Measurements from ENCODE around the gene NTRK2.

GRCh38 chr9:84953252-84953773 is 283.8 kb downstream of the NTRK2 start:
- no peak for TF ChIP-seq CTCF (tag by site-specific recombination; IDR thresholded peaks at IDR 0.05)
- no peak for TF ChIP-seq SALL2 (tag by site-specific recombination; IDR thresholded peaks at IDR 0.05; ENCODE audit: borderline replicate concordance)
- TF ChIP-seq ZNF747 (tag by site-specific recombination; IDR thresholded peaks at IDR 0.05) = no peak
- no peak for TF ChIP-seq ZSCAN16 (tag by site-specific recombination; IDR thresholded peaks at IDR 0.05)
- TF ChIP-seq ZNF580 (tag by site-specific recombination; IDR thresholded peaks at IDR 0.05) = no peak
- no peak for TF ChIP-seq ZNF133 (tag by site-specific recombination; IDR thresholded peaks at IDR 0.05)
- TF ChIP-seq SETDB1 (IDR thresholded peaks at IDR 0.05; ENCODE audit: insufficient read length, low read length) = no peak
- TF ChIP-seq YY1 (tag by site-specific recombination; IDR thresholded peaks at IDR 0.05) = no peak
- TF ChIP-seq MYNN (tag by site-specific recombination; IDR thresholded peaks at IDR 0.05; ENCODE audit: borderline replicate concordance) = no peak
- TF ChIP-seq, protein P1, sequence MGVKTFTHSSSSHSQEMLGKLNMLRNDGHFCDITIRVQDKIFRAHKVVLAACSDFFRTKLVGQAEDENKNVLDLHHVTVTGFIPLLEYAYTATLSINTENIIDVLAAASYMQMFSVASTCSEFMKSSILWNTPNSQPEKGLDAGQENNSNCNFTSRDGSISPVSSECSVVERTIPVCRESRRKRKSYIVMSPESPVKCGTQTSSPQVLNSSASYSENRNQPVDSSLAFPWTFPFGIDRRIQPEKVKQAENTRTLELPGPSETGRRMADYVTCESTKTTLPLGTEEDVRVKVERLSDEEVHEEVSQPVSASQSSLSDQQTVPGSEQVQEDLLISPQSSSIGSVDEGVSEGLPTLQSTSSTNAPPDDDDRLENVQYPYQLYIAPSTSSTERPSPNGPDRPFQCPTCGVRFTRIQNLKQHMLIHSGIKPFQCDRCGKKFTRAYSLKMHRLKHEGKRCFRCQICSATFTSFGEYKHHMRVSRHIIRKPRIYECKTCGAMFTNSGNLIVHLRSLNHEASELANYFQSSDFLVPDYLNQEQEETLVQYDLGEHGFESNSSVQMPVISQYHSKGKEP (tag by site-specific recombination; IDR thresholded peaks at IDR 0.05) = no peak
- TF ChIP-seq, protein P2, sequence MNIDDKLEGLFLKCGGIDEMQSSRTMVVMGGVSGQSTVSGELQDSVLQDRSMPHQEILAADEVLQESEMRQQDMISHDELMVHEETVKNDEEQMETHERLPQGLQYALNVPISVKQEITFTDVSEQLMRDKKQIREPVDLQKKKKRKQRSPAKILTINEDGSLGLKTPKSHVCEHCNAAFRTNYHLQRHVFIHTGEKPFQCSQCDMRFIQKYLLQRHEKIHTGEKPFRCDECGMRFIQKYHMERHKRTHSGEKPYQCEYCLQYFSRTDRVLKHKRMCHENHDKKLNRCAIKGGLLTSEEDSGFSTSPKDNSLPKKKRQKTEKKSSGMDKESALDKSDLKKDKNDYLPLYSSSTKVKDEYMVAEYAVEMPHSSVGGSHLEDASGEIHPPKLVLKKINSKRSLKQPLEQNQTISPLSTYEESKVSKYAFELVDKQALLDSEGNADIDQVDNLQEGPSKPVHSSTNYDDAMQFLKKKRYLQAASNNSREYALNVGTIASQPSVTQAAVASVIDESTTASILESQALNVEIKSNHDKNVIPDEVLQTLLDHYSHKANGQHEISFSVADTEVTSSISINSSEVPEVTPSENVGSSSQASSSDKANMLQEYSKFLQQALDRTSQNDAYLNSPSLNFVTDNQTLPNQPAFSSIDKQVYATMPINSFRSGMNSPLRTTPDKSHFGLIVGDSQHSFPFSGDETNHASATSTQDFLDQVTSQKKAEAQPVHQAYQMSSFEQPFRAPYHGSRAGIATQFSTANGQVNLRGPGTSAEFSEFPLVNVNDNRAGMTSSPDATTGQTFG (tag by site-specific recombination; IDR thresholded peaks at IDR 0.05; ENCODE audit: borderline replicate concordance) = no peak
- TF ChIP-seq GLIS2 (tag by site-specific recombination; IDR thresholded peaks at IDR 0.05) = no peak

Measured in HEK293 (cell line).